ENCODE results near the gene SERPINA12.
"Not testable (repeated sequence)": the region's sequence is repeated elsewhere in the genome, so short reads cannot be mapped to it uniquely, and the experiment has no call there.

The SERPINA12 gene

DNA sequence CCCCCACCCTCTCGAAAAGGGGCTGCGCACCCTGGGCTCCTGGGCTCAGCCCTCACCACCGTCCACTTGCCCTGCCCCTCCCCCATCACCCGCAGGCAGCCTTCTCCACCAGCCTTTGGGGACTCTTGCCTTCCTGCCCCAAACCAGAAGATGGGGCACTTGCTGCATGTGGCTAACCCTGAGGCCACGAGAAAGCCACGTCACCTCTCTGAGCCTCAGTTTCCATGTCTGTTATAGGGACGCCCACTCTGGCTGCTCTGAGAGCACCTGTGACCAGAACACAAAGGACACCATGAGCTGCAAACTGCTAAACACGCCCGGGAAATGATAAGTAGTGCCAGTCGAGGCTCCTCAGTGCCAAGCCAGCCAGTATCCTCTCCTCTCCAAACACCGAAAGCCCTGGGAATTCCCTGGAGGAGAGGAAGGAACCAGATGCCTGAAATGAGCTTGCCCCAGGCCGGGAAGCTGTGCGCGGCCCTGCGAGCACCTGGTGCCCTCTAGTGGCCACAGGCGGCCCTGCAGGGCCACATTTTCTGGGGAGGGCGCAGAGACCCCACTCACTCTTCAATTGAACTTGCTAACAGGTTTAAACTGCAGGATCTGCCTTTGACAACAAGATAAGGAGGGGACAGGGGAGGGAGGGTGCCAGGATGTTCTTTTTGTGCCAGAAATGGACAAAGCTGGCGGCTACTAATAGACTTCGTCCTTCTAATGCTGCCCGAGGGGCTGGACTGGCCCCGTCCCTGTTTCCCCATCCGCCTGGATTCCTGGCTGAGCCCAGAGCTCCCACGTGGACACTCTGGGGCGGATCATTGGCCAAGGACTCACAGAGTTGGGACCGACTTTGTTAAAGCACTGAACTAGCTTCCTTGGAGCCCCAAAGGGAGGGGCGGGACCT is 23.1 kb downstream of the SERPINA12 start:
- DNase-seq, result peak; percentile 75

- no peak for DNase-seq
Observed at GRCh38 chr14:94484481-94484880, 24.8 kb downstream of the SERPINA12 start.

DNA sequence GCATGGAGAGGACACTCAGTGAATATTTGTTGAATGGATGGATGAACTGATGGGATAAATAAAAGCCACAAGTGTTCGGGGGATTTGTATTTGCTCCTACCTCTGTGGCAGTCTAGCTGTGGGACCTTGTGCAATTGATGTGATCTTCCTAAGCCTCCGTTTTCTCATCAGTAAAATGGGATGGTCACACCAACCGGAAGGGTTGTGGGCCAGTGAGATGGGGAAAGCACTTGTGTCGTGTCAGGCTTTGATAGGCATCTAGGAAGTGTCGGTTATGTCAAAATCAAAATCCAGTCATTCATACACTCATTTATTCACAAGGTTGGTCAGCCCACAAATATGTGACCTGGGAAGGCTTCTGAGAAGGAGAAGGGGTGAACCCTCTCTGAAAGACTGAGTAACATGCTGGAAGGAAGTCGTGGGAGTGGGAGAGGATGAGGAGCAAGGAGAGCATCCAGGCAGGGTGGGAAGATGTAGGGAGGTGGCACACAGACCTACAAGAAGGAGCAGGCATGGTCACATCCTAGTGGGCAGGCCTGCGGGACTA is 25.5 kb downstream of the SERPINA12 start:
- peak; percentile 71 for DNase-seq

DNA sequence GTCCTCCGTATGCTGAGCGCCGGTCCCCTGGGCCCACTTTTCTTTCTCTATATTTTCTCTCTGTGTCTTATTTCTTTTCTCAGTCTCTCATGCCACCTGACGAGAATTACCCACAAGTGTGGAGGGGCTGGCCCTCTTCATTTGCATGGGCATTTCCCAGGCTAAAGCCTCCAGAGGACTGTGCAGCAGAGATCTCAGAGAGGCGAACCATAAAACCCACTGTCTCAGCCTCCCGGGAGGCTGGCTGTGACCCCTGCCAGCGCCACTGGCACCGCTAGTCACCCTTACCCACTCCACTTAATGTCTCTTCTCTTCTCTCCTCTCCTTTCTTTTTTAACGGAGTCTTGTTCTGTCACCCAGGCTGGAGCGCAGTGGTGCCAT is 26.2 kb downstream of the SERPINA12 start:
- DNase-seq, result no peak

DNA sequence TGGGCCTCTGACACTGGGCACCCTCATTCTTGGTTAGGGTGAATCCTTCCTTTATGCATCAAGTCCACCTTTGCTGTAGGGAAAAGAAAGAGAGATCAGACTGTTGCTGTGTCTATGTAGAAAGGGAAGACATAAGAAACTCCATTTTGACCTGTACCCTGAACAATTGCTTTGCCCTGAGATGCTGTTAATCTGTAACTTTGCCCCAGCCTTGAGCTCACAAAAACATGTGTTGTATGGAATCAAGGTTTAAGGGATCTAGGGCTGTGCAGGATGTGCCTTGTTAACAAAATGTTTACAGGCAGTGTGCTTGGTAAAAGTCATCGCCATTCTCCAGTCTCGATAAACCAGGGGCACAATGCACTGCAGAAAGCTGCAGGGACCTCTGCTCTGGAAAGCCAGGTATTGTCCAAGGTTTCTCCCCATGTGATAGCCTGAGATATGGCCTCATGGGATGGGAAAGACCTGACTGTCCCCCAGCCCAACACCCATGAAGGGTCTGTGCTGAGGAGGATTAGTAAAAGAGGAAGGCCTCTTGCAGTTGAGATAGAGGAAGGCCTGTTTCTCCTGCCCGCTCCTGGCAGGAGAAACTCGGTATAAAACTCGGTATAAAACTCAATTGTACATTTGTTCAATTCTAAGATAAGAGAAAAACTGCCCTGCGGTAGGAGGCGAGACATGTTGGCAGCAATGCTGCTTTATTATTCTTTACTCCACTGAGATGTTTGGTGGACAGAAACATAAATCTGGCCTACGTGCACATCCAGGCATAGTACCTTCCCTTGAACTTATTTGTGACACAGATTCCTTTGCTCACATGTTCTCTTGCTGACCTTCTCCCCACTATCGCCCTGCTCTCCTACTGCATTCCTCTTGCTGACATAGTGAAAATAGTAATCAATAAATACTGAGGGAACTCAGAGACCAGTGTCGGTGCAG is 26.9 kb downstream of the SERPINA12 start:
- not testable (repeated sequence) for DNase-seq

DNA sequence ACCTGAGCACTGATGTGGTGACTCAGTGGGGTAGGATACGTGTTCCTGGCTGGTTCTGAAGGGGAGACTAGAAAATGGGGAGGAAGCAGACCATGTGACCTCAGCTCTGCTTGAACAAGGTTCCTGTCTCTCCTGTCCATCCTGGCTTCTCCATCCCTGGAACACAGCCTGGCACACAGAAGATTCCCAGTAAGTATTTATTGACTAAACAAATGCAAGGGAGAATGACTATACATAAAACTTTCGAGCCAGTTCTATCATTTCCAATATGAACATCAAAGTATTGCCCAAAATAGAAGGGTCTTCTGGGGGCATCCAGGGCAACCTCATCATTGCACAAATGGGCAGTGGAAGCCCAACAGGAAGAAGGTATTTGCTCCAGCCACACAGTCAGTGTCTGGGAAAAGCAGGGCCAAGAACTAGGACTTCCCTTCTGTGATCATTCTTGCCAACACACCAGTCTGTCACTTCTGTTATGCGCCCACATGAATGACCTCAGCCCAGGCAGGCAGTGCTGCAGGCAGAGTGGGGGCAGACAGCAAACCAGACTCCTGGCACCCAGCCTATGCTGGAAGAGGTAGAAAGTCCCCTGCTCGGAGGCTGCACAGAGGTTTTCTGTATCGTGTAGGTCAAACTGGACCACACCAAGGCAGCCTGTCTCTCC is 27.7 kb downstream of the SERPINA12 start:
- DNase-seq, result peak; percentile 86

GRCh38 chr14:94480809-94481208 is 28.5 kb downstream of the SERPINA12 start:
- peak; percentile 20 for DNase-seq

- no peak for DNase-seq
Observed at GRCh38 chr14:94478420-94478819, 30.8 kb downstream of the SERPINA12 start.

GRCh38 chr14:94476023-94476422 is 33.2 kb downstream of the SERPINA12 start, which contains the start of gene SERPINA9:
Gene SERPINA9, minus strand, starts transcription at chr14:94476197. Its CDS starts 6,357 bp downstream, at chr14:94469840.
- no peak for DNase-seq

GRCh38 chr14:94474581-94475031 is 34.7 kb downstream of the SERPINA12 start:
- DNase-seq, result peak; percentile 81

- DNase-seq, result no peak
Observed at GRCh38 chr14:94473666-94474410, 35.4 kb downstream of the SERPINA12 start.

- DNase-seq, result no peak
Observed at GRCh38 chr14:94472842-94473241, 36.4 kb downstream of the SERPINA12 start.

GRCh38 chr14:94471045-94471444 is 38.2 kb downstream of the SERPINA12 start:
- DNase-seq, result no peak

- DNase-seq, result no peak
Observed at GRCh38 chr14:94470311-94470710, 39.0 kb downstream of the SERPINA12 start.

DNA sequence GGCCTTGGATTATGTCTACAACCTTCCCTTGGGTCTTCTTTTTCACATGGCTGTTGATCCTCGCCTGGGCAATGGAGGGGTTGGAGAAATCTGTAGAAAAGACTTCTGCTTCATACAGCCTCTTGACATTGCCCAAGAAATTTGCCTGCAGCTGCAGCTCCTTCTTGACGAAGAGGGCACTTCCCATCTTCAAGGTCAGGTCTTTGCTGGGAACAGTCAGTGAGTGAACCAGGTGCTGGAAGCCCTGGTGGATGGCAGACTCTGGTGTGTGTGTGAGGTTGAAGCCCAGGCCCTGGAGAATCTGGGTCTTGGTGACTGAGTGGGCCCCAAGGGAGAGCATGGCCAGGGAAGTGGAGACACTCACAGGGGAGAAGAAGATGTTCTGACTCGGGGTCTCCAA is 40.0 kb downstream of the SERPINA12 start:
- DNase-seq, result no peak

DNA sequence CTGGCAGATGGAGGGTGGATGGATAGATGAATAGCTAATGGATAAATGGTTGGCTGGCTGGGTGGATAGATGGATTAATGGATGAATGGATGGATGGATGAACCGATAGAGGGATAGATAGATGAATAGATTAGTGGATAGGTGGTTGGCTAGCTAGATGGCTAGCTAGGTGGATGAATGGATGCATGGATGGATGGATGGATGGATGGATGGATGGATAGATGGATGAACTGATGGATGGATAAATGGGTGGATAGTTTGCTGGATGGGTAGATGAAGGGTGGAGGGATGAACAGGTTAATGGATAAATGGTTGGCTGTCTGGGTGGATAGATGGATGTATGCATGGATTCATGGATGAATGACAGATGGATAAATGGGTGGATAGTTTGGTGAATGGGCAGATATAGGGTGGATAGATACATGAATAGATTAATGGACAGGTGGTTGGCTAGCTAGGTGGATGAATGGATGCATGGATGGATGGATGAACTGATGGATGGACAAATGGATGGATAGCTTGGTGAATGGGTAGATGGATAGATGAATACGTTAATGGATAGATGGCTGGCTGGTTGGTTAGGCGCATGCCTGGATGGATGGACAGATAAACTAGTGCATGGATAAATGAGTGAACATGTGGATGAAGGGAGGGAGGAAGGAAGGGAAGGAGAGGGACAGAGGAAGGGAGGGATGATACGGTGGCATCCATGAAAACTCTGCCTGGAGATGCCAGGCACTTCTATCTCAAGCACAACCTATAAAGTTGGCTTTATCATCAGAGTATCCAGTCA is 41.3 kb downstream of the SERPINA12 start:
- DNase-seq, result no peak

GRCh38 chr14:94466706-94467370 is 42.4 kb downstream of the SERPINA12 start:
- no peak for DNase-seq

- no peak for DNase-seq
Observed at GRCh38 chr14:94465042-94465441, 44.2 kb downstream of the SERPINA12 start.

DNA sequence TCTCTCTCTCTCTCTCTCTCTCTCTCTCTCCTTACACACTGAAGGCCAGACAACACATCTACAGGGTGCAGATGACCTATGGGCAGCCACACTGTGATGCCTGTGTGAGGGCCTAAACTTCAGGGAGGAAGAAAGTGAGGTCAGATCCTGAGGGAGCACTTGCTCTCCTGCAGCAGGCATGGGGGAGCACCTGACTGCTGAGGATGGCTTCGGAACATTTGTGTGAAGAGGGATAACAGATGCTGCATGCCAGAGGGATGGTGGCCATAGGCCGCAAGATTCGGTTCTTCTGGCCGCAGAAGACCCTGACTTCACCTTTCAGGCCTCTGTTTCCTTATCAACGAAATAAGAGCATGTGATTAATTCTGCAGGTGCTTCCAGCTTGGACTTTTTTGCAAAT is 45.0 kb downstream of the SERPINA12 start:
- no peak for DNase-seq

All from EL (cell line).